Measurements from ENCODE around the gene C2CD4C.

DNA sequence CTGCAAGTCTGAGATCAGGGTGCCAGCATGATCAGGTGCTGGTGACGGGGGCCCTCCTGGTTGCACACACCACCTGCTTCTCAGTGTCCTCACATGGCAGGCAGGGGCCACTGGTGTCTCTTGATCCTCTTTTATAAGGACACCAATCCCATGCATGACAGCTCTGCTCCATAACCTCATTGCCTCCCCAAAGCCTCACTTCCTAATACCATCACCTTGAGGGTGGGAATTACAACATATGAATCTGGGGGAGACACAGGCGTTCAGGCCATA lies 49.4 kb downstream of the C2CD4C start:
- TF ChIP-seq, protein P1, sequence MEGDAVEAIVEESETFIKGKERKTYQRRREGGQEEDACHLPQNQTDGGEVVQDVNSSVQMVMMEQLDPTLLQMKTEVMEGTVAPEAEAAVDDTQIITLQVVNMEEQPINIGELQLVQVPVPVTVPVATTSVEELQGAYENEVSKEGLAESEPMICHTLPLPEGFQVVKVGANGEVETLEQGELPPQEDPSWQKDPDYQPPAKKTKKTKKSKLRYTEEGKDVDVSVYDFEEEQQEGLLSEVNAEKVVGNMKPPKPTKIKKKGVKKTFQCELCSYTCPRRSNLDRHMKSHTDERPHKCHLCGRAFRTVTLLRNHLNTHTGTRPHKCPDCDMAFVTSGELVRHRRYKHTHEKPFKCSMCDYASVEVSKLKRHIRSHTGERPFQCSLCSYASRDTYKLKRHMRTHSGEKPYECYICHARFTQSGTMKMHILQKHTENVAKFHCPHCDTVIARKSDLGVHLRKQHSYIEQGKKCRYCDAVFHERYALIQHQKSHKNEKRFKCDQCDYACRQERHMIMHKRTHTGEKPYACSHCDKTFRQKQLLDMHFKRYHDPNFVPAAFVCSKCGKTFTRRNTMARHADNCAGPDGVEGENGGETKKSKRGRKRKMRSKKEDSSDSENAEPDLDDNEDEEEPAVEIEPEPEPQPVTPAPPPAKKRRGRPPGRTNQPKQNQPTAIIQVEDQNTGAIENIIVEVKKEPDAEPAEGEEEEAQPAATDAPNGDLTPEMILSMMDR (IDR thresholded peaks at IDR 0.05; ENCODE audit: low read depth, low read length, poor library complexity, severe bottlenecking) = no peak
- no peak for TF ChIP-seq EZH2phosphoT487 (IDR thresholded peaks at IDR 0.05; ENCODE audit: borderline replicate concordance, low read length)
